NCI-H1417 (cell line): ENCODE data around the gene PPP1R1B.

Source experiments
- DNase-seq, 3 experiments: peaks; one replicate each; lab custom pipeline; 2025; lab: John Stamatoyannopoulos, UW

The PPP1R1B gene

GRCh38 chr17:39615434-39615833 lies 11.3 kb upstream of the PPP1R1B start:
- peak in 1 of 3 experiments; percentile 16 for DNase-seq

GRCh38 chr17:39617100-39617445 lies 9.7 kb upstream of the PPP1R1B start:
- no peak for DNase-seq

- DNase-seq, result peak; percentile 75 to 89 (median 87)
These were observed 9.1 kb upstream of the PPP1R1B start for GRCh38 chr17:39617446-39618245.

GRCh38 chr17:39618246-39618913 lies 8.4 kb upstream of the PPP1R1B start:
- peak; percentile 62 to 73 (median 63) for DNase-seq

- peak in 2 of 3 experiments; percentile 32 to 54 for DNase-seq
These were observed 7.6 kb upstream of the PPP1R1B start for GRCh38 chr17:39618956-39619785.

- DNase-seq, result no peak
These were observed 7.0 kb upstream of the PPP1R1B start for GRCh38 chr17:39619786-39620101.

- DNase-seq, result peak; percentile 75 to 91 (median 83)
These were observed 5.0 kb upstream of the PPP1R1B start for GRCh38 chr17:39621523-39622379.

- no peak for DNase-seq
These were observed 4.3 kb upstream of the PPP1R1B start for GRCh38 chr17:39622380-39623006.

GRCh38 chr17:39623356-39623950 lies 3.3 kb upstream of the PPP1R1B start:
- DNase-seq, result peak; percentile 78 to 86 (median 81)

- DNase-seq, result no peak
These were observed 2.4 kb upstream of the PPP1R1B start for GRCh38 chr17:39624313-39624712.

GRCh38 chr17:39625198-39625785 lies 1.5 kb upstream of the PPP1R1B start:
- DNase-seq, result no peak

GRCh38 chr17:39627047-39627711 lies 427 bp downstream of the PPP1R1B start:
- DNase-seq, result peak in 1 of 3 experiments; percentile 29

GRCh38 chr17:39627712-39628516 lies 1.2 kb downstream of the PPP1R1B start:
- peak; percentile 11 to 77 (median 69) for DNase-seq

GRCh38 chr17:39628655-39629493 lies 2.1 kb downstream of the PPP1R1B start:
- DNase-seq, result peak; percentile 45 to 78 (median 54)

- no peak for DNase-seq
These were observed 2.7 kb downstream of the PPP1R1B start for GRCh38 chr17:39629494-39629880.

- no peak for DNase-seq
These were observed 3.1 kb downstream of the PPP1R1B start for GRCh38 chr17:39629898-39630297.

GRCh38 chr17:39631403-39631802 lies 4.7 kb downstream of the PPP1R1B start:
- peak in 2 of 3 experiments; percentile 58 to 74 for DNase-seq
